Activated naive CD8-positive, alpha-beta T cell treated with anti-CD3 and anti-CD28 coated beads for 36 hours (primary cell): ENCODE measurements around the gene TDRD12. TPM values are rescaled to one million over a fixed set of nuclear protein-coding genes. Genes with fewer than 3 reads are reported as not detected.
"Not testable (repeated sequence)": the region's sequence is repeated elsewhere in the genome, so short reads cannot be mapped to it uniquely, and the experiment has no call there.

Experiments
- DNase-seq: peaks from one replicate; pipeline ENCODE4 v3.0.0; 2021
- H3K27ac Mint-ChIP-seq: one replicate; pipeline ENCODE4 v1.8.0; 2022; ENCODE audit warnings: mild to moderate bottlenecking, moderate library complexity, mixed read lengths
- H3K27me3 Mint-ChIP-seq: one replicate; pipeline ENCODE4 v1.8.0; 2022; ENCODE audit warnings: mild to moderate bottlenecking, mixed read lengths
- H3K36me3 Mint-ChIP-seq: one replicate; pipeline ENCODE4 v1.8.0; 2021; ENCODE audit warnings: mild to moderate bottlenecking, mixed read lengths
- H3K4me1 Mint-ChIP-seq: one replicate; pipeline ENCODE4 v1.8.0; 2021; ENCODE audit warnings: mixed read lengths
- H3K4me3 Mint-ChIP-seq: one replicate; pipeline ENCODE4 v1.8.0; 2022; ENCODE audit warnings: mild to moderate bottlenecking, moderate library complexity, mixed read lengths
- H3K9me3 Mint-ChIP-seq: one replicate; pipeline ENCODE4 v1.8.0; 2022; ENCODE audit warnings: mixed read lengths
- total RNA-seq, 2 experiments: library from RNA; stranded (reverse); gene quantifications; one replicate each; pipeline ENCODE4 v1.2.3, GENCODE V29; 2021

TDRD12 gene
- total RNA-seq, 2 experiments from 2014 or later: 0.06 TPM; not detected in 1

DNA sequence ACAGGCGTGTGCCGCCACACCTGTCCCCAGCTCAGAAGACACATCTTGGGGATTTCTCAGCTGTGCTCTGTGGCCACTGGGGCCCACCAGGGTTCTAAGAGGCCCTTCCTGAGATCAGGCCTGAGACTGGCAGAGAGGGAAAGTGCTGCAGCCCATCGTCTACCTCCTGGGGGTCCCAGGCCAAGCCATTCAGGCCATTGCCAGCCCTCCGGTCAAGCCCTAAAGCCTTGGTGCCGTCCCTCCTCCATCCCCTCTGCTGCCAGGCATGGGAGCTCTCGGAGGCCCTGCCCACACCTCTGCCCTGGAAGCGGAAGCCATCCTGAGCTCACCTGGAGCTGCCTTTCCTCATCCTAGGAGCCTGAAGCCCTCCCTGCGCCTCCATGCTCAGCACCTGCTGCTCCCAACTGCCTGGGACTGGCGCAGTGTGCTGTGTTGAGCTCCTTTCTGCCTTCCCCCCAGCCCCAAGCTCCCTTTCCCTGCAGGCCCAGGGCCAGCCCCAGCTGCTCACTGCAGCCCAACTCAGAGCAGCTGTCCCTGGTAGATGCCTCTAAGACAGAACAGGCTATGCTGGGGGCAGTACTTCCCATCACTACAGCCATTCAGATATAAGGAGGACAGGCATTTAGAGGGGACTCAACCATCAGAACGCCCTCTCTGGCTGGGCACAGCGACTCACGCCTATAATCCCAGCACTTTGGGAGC is 147.1 kb downstream of the TDRD12 start:
- Mint-ChIP-seq H3K4me3 (no peak overlapping the region), H3K27me3 (no peaks in the 10 kb centered on the region), H3K36me3 (no peaks in the 10 kb centered on the region), H3K9me3 (no peaks in the 10 kb centered on the region), H3K4me1 (no peaks in the 10 kb centered on the region), H3K27ac (no peak overlapping the region)
- no peak for DNase-seq

DNA sequence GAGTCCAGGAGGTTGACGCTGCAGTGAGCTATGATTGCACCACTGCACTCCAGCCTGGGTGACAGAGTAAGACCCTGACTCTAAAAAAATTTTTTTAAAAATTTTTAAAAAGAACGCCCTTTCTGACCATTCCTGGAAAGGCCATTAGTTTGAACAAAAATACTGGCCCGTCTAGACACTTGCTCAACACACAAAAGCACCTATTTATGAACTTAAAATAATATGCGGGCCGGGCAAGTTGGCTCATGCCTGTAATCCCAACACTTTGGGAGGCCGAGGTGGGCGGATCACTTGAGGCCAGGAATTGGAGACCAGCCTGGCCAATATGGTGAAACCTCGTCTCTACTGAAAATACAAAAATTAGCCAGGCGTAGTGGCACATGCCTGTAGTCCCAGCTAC is 147.9 kb downstream of the TDRD12 start:
- H3K4me3 Mint-ChIP-seq, H3K27ac Mint-ChIP-seq, H3K36me3 Mint-ChIP-seq: not testable (repeated sequence)

GRCh38 chr19:32868206-32868950 is 148.8 kb downstream of the TDRD12 start:
- H3K27me3 Mint-ChIP-seq: no peaks in the 10 kb centered on the region
- H3K36me3 Mint-ChIP-seq: no peaks in the 10 kb centered on the region
- DNase-seq: no peak
- no peaks in the 10 kb centered on the region for H3K9me3 Mint-ChIP-seq
- no peak overlapping the region for H3K27ac Mint-ChIP-seq
- no peak overlapping the region for H3K4me3 Mint-ChIP-seq
- no peaks in the 10 kb centered on the region for H3K4me1 Mint-ChIP-seq

More for the DNA sequence above, 147.9 kb downstream of the TDRD12 start:
- not testable (repeated sequence) for H3K27me3 Mint-ChIP-seq, DNase-seq, H3K4me1 Mint-ChIP-seq, H3K9me3 Mint-ChIP-seq

GRCh38 chr19:32869369-32869965 is 149.9 kb downstream of the TDRD12 start, which contains the start of gene SLC7A9:
Gene SLC7A9, minus strand, starts transcription at chr19:32869767. Its CDS starts 1,233 bp downstream, at chr19:32868534.
- no peak for DNase-seq
- H3K4me3 Mint-ChIP-seq: no peak within 1 kb of the TSS
- H3K36me3 Mint-ChIP-seq: no peaks in the 10 kb centered on the region
- H3K9me3 Mint-ChIP-seq: no peaks in the 10 kb centered on the region
- H3K27ac Mint-ChIP-seq: no peak within 1 kb of the TSS
- no peaks in the 10 kb centered on the region for H3K27me3 Mint-ChIP-seq
- no peaks in the 10 kb centered on the region for H3K4me1 Mint-ChIP-seq

DNA sequence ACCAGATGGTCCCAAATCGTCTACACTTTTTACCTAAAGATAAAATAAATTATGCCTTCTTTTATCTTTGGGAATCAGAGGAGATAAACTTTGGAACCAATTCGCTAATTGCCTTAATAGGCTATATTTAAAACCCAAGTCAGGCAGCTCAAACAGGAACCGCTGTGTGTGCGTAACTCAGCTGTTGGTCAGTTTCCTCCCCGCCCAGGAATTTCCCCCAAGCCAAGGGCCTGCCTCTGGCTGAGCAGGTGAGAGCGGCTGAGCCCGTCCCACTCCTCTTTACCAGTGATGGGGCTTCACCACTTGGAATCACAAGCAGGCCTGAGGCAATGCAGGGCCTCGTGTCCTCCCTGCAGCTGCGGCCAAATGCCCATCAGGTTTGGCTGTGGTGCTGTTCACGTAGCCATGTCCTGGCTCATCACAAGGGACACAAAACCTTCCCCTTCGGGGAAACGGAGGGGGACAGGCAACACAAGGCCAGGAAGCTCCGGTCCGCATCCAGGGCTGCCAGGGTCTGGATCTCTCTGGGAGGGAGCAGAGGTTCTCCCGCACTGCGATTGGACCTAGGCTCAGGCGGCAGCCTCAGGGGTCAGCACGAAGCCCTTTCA is 150.5 kb downstream of the TDRD12 start:
- Mint-ChIP-seq H3K27me3 (no peaks in the 10 kb centered on the region), H3K36me3 (no peaks in the 10 kb centered on the region), H3K27ac (no peak overlapping the region), H3K4me3 (no peak overlapping the region), H3K9me3 (no peaks in the 10 kb centered on the region), H3K4me1 (no peaks in the 10 kb centered on the region)
- no peak for DNase-seq

GRCh38 chr19:32870981-32871451 is 151.4 kb downstream of the TDRD12 start:
- H3K27ac Mint-ChIP-seq: no peak overlapping the region
- no peaks in the 10 kb centered on the region for H3K9me3 Mint-ChIP-seq
- no peaks in the 10 kb centered on the region for H3K36me3 Mint-ChIP-seq
- H3K27me3 Mint-ChIP-seq: no peaks in the 10 kb centered on the region
- no peak overlapping the region for H3K4me3 Mint-ChIP-seq
- H3K4me1 Mint-ChIP-seq: no peaks in the 10 kb centered on the region
- DNase-seq: no peak

DNA sequence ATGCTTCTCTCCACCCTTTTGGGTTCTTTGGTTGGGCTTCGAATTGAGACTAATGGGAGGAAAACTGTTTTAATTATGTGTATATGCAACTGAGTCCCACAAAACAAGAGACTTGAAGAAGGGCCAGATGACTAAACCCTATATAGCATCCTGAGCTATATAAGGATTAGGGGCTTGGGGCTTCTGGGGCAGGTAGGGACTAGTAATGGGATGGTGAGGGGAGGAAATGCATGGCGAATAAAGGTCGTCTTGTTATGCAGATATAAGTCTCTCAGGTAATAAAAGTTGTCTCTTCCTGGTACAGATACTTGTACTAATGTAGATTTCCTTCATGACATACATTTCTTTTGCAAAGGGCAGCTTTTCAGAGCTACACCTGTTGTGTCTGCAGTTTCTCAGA is 152.8 kb downstream of the TDRD12 start:
- H3K36me3 Mint-ChIP-seq: no peaks in the 10 kb centered on the region
- H3K27ac Mint-ChIP-seq: no peak overlapping the region
- H3K27me3 Mint-ChIP-seq: no peaks in the 10 kb centered on the region
- H3K4me3 Mint-ChIP-seq: no peak overlapping the region
- H3K9me3 Mint-ChIP-seq: no peaks in the 10 kb centered on the region
- no peaks in the 10 kb centered on the region for H3K4me1 Mint-ChIP-seq
- no peak for DNase-seq

GRCh38 chr19:32873247-32873959 is 153.8 kb downstream of the TDRD12 start:
- no peaks in the 10 kb centered on the region for H3K4me1 Mint-ChIP-seq
- no peaks in the 10 kb centered on the region for H3K9me3 Mint-ChIP-seq
- no peaks in the 10 kb centered on the region for H3K36me3 Mint-ChIP-seq
- no peak overlapping the region for H3K4me3 Mint-ChIP-seq
- no peaks in the 10 kb centered on the region for H3K27me3 Mint-ChIP-seq
- DNase-seq: no peak
- no peak overlapping the region for H3K27ac Mint-ChIP-seq

- no peak for DNase-seq
- Mint-ChIP-seq H3K27ac (no peak overlapping the region), H3K27me3 (no peaks in the 10 kb centered on the region), H3K9me3 (no peaks in the 10 kb centered on the region), H3K36me3 (no peaks in the 10 kb centered on the region), H3K4me3 (no peak overlapping the region), H3K4me1 (no peaks in the 10 kb centered on the region)
These were observed 155.0 kb downstream of the TDRD12 start for GRCh38 chr19:32874605-32875004.

- no peak overlapping the region for H3K27ac Mint-ChIP-seq
- no peaks in the 10 kb centered on the region for H3K36me3 Mint-ChIP-seq
- no peak overlapping the region for H3K4me3 Mint-ChIP-seq
- H3K27me3 Mint-ChIP-seq: no peaks in the 10 kb centered on the region
- H3K4me1 Mint-ChIP-seq: no peaks in the 10 kb centered on the region
- H3K9me3 Mint-ChIP-seq: no peaks in the 10 kb centered on the region
- DNase-seq: no peak
These were observed 155.9 kb downstream of the TDRD12 start for GRCh38 chr19:32875428-32875827.

DNA sequence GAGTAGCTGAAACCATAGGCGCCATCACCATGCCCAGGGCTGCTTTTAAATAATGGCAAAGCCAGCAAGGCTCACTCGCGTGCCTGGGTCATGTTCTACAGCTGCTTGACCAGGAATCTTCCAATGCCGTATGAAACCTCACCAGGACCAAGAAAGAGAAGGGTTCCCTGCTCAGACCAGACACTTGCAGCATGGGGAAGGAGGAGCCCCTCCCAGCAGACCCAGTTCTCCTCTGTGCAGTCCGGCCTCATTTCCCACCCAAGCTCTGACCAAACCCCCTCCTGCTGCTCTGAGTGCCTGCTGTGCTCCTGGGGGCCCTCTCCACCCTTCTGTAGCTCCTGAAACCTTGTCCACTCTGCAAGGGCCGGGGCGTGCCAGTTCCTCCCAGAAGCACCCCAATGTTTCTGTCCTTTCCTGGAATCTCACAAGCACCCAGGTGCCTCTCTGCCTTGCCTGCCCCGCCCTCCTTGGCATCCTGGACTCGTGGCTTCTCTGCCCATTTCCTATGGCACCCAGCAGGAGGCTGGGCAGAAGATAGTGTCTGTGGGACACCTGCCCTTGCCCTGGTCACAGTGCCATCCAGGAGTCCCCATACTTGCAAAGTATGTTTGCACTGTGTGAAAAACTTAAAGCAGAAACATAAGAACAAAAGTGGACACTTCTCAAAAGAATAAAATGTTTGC is 156.8 kb downstream of the TDRD12 start:
- no peak overlapping the region for H3K27ac Mint-ChIP-seq

DNA sequence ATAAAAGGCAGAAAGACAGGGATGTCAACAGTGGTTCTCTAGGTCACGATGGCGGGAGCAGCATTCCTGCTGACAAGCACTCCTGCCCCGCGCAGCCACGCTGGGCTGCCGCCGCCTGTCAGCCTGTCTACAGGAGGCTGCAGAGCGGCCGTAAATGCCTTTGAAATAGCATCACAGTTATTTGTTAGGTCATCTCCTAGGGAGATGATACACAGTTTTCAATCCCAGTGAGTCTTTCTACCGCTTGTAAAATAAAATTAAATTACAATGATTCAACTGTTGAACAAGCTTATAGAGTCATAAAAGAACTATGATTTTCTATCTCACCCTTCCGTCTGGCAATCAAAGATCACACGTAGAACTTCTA is 157.3 kb downstream of the TDRD12 start:
- no peak overlapping the region for H3K27ac Mint-ChIP-seq
- H3K36me3 Mint-ChIP-seq: no peaks in the 10 kb centered on the region
- no peak overlapping the region for H3K4me3 Mint-ChIP-seq
- H3K27me3 Mint-ChIP-seq: no peaks in the 10 kb centered on the region
- no peak for DNase-seq
- H3K4me1 Mint-ChIP-seq: no peaks in the 10 kb centered on the region
- no peaks in the 10 kb centered on the region for H3K9me3 Mint-ChIP-seq

More for the DNA sequence above, 156.8 kb downstream of the TDRD12 start:
- DNase-seq: no peak
- Mint-ChIP-seq H3K4me1 (no peaks in the 10 kb centered on the region), H3K9me3 (no peaks in the 10 kb centered on the region), H3K4me3 (no peak overlapping the region), H3K36me3 (no peaks in the 10 kb centered on the region), H3K27me3 (no peaks in the 10 kb centered on the region)
